K562 (cell line): ENCODE data around the gene PIM3. TPM values are rescaled to one million over a fixed set of nuclear protein-coding genes. Genes with fewer than 3 reads are reported as not detected.

ENCODE experiments used
- BRCA1 ChIP-seq, 2 experiments: fragments of 450-650 bp in 1 of 2; sonication (generic) in 1 of 2; formaldehyde crosslinking in 1 of 2; IDR thresholded peaks; 2 replicates each; pipeline versions ENCODE4 v1.5.0 to v1.6.1; 2017 to 2020; ENCODE audit warnings: mild to moderate bottlenecking in 1 of 2, missing genetic modification reagents in 1 of 2
- CBFA2T3 ChIP-seq: fragments of 450-650 bp; IDR thresholded peaks from 2 replicates; pipeline ENCODE4 v1.6.1; 2017
- CBX8 ChIP-seq: fragments of 200-600 bp; sonication (generic); IDR thresholded peaks from 2 replicates; pipeline ENCODE4 v1.6.1; 2012; ENCODE audit warnings: borderline replicate concordance, mixed run types, low read depth, mild to moderate bottlenecking, moderate library complexity, mixed read lengths, low read length, control low read depth, inconsistent platforms; ENCODE audit not compliant: poor library complexity, severe bottlenecking; ENCODE audit errors: extremely low read depth
- CEBPG ChIP-seq, 3 experiments: fragments of 200-800 bp in 1 of 3; sonication (Bioruptor generic) in 1 of 3; sonication (generic) in 1 of 3; formaldehyde crosslinking in 1 of 3; IDR thresholded peaks in 2 of 3; conservative IDR thresholded peaks in 1 of 3; 2 replicates each; pipeline versions ENCODE4 v1.6.1 to v1.8.0; 2016 to 2022; ENCODE audit warnings: missing compliant biosample characterization in 2 of 3, missing genetic modification characterization in 2 of 3, mild to moderate bottlenecking in 1 of 3, missing genetic modification reagents in 1 of 3
- CTBP1 ChIP-seq: fragments of 450-650 bp; IDR thresholded peaks from 2 replicates; pipeline ENCODE4 v1.6.1; 2016; ENCODE audit warnings: borderline replicate concordance
- HNRNPL ChIP-seq: fragments of 200-400 bp; formaldehyde crosslinking; IDR thresholded peaks from 2 replicates; pipeline ENCODE4 v1.6.1; 2017; ENCODE audit warnings: low read depth, mild to moderate bottlenecking, low read length
- ILK ChIP-seq: fragments of 450-650 bp; IDR thresholded peaks from 2 replicates; pipeline ENCODE4 v1.6.1; 2016; ENCODE audit warnings: missing genetic modification characterization, low read depth, mild to moderate bottlenecking, missing compliant biosample characterization, moderate library complexity, borderline replicate concordance
- MAZ ChIP-seq, 2 experiments: fragments of 450-650 bp in 1 of 2; sonication (generic) in 1 of 2; formaldehyde crosslinking; IDR thresholded peaks in 1 of 2; conservative IDR thresholded peaks in 1 of 2; 2 replicates each; pipeline versions ENCODE4 v1.4.0 to v1.5.0; 2020; ENCODE audit warnings: mild to moderate bottlenecking in 1 of 2, missing genetic modification reagents in 1 of 2
- MCM7 ChIP-seq, 2 experiments: fragments of 450-650 bp; IDR thresholded peaks; 2 replicates each; pipeline ENCODE4 v1.6.1; 2016 to 2018
- POLR2A ChIP-seq: fragments of 450-650 bp; conservative IDR thresholded peaks from 2 replicates; pipeline ENCODE4 v1.6.1; 2016
- RB1 ChIP-seq: fragments of 450-650 bp; IDR thresholded peaks from 2 replicates; pipeline ENCODE4 v1.6.1; 2017; ENCODE audit warnings: low read depth, mild to moderate bottlenecking
- ZFPM2 ChIP-seq: fragments of 250-450 bp; sonication (Bioruptor Pico); IDR thresholded peaks from 2 replicates; pipeline ENCODE4 v1.5.1; 2022; ENCODE audit warnings: mild to moderate bottlenecking
- ZNF212 ChIP-seq: fragments of 450-650 bp; formaldehyde crosslinking; IDR thresholded peaks from 2 replicates; pipeline ENCODE4 v1.4.0; 2020; ENCODE audit warnings: mild to moderate bottlenecking
- polyA plus RNA-seq, 8 experiments: library from polyadenylated mRNA; depleted of rRNA in 4 of 8; stranded (reverse) in 5 of 8; unstranded in 3 of 8; fragments of >200 nt; fragmentation: Nextera tagmentation in 2 of 8; fragmentation: Illumina TruSeq in 1 of 8; extraction: Ambion mirVana in 2 of 8; extraction: Trizol in 1 of 8; gene quantifications; 2 replicates each; pipeline versions ENCODE4 v1.2.1 to v1.2.3, GENCODE V29; 2011 to 2014; ENCODE audit warnings: inconsistent platforms in 1 of 8, missing spikeins in 1 of 8
- total RNA-seq, 7 experiments: library from RNA; depleted of rRNA in 6 of 7; stranded (reverse); fragments of >200 nt in 6 of 7; fragmentation: Illumina TruSeq in 2 of 7; extraction: Trizol in 2 of 7; gene quantifications; 2 replicates each; pipeline versions ENCODE4 v1.2.1 to v1.2.3, GENCODE V29; 2011 to 2021; ENCODE audit warnings: low replicate concordance in 1 of 7
- TF ChIP-seq, protein P1 (sequence below), 2 experiments: fragments of 450-650 bp; IDR thresholded peaks; 2 replicates each; pipeline ENCODE4 v1.6.1; 2016
- TF ChIP-seq, protein P2 (sequence below): fragments of 450-650 bp; IDR thresholded peaks from 2 replicates; pipeline ENCODE4 v1.6.1; 2017; ENCODE audit warnings: mild to moderate bottlenecking, moderate library complexity
- TF ChIP-seq, protein P3 (sequence below): sonication (generic); formaldehyde crosslinking; IDR thresholded peaks from 2 replicates; pipeline ENCODE4 v1.8.0; 2023; ENCODE audit warnings: missing genetic modification reagents, mild to moderate bottlenecking, borderline replicate concordance

The PIM3 gene
- total and polyA plus RNA-seq, 9 of the 15 experiments (the other 6 are each of a cell fraction or from before 2014, with no cell fraction given) = 0.24 to 40.5 (median 5.3) TPM

GRCh38 chr22:49960159-49961004 is at the start of gene PIM3 (continued):
- TF ChIP-seq CBFA2T3 (no peak; the same call in 1 of the 2 replicates), CEBPG (CRISPR knock-in tag; IDR thresholded peaks at IDR 0.05) (no peak), CEBPG (tag; conservative IDR thresholded peaks at IDR 0.05 in 1 of 2, IDR thresholded peaks at IDR 0.05 in 1 of 2) (no peak), ILK (tag) (no peak), POLR2A (peak; percentile 75), ZFPM2 (CRISPR knock-in tag) (no peak), MCM7 (IDR thresholded peaks at IDR 0.05) (no peak), CBX8 (no peak), MAZ (CRISPR knock-in tag; conservative IDR thresholded peaks at IDR 0.05 in 1 of 2, IDR thresholded peaks at IDR 0.05 in 1 of 2) (peak; percentile 42 to 73), HNRNPL (no peak; the same call in 1 of the 2 replicates), BRCA1 (IDR thresholded peaks at IDR 0.05) (no peak), BRCA1 (CRISPR knock-in tag; IDR thresholded peaks at IDR 0.05) (no peak), RB1 (peak; percentile 49; the same call in 1 of the 2 replicates), ZNF212 (CRISPR knock-in tag) (no peak), CTBP1 (peak; percentile 94)
- TF ChIP-seq, protein P1, sequence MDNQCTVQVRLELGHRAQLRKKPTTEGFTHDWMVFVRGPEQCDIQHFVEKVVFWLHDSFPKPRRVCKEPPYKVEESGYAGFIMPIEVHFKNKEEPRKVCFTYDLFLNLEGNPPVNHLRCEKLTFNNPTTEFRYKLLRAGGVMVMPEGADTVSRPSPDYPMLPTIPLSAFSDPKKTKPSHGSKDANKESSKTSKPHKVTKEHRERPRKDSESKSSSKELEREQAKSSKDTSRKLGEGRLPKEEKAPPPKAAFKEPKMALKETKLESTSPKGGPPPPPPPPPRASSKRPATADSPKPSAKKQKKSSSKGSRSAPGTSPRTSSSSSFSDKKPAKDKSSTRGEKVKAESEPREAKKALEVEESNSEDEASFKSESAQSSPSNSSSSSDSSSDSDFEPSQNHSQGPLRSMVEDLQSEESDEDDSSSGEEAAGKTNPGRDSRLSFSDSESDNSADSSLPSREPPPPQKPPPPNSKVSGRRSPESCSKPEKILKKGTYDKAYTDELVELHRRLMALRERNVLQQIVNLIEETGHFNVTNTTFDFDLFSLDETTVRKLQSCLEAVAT (IDR thresholded peaks at IDR 0.05) = no peak
- TF ChIP-seq, protein P2, sequence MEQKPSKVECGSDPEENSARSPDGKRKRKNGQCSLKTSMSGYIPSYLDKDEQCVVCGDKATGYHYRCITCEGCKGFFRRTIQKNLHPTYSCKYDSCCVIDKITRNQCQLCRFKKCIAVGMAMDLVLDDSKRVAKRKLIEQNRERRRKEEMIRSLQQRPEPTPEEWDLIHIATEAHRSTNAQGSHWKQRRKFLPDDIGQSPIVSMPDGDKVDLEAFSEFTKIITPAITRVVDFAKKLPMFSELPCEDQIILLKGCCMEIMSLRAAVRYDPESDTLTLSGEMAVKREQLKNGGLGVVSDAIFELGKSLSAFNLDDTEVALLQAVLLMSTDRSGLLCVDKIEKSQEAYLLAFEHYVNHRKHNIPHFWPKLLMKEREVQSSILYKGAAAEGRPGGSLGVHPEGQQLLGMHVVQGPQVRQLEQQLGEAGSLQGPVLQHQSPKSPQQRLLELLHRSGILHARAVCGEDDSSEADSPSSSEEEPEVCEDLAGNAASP = no peak
- TF ChIP-seq, protein P3, sequence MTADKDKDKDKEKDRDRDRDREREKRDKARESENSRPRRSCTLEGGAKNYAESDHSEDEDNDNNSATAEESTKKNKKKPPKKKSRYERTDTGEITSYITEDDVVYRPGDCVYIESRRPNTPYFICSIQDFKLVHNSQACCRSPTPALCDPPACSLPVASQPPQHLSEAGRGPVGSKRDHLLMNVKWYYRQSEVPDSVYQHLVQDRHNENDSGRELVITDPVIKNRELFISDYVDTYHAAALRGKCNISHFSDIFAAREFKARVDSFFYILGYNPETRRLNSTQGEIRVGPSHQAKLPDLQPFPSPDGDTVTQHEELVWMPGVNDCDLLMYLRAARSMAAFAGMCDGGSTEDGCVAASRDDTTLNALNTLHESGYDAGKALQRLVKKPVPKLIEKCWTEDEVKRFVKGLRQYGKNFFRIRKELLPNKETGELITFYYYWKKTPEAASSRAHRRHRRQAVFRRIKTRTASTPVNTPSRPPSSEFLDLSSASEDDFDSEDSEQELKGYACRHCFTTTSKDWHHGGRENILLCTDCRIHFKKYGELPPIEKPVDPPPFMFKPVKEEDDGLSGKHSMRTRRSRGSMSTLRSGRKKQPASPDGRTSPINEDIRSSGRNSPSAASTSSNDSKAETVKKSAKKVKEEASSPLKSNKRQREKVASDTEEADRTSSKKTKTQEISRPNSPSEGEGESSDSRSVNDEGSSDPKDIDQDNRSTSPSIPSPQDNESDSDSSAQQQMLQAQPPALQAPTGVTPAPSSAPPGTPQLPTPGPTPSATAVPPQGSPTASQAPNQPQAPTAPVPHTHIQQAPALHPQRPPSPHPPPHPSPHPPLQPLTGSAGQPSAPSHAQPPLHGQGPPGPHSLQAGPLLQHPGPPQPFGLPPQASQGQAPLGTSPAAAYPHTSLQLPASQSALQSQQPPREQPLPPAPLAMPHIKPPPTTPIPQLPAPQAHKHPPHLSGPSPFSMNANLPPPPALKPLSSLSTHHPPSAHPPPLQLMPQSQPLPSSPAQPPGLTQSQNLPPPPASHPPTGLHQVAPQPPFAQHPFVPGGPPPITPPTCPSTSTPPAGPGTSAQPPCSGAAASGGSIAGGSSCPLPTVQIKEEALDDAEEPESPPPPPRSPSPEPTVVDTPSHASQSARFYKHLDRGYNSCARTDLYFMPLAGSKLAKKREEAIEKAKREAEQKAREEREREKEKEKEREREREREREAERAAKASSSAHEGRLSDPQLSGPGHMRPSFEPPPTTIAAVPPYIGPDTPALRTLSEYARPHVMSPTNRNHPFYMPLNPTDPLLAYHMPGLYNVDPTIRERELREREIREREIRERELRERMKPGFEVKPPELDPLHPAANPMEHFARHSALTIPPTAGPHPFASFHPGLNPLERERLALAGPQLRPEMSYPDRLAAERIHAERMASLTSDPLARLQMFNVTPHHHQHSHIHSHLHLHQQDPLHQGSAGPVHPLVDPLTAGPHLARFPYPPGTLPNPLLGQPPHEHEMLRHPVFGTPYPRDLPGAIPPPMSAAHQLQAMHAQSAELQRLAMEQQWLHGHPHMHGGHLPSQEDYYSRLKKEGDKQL (CRISPR knock-in tag) = no peak
